Kidney tubule cell (primary cell): ENCODE data around the gene SPPL3.
"Not testable (repeated sequence)": the region's sequence is repeated elsewhere in the genome, so short reads cannot be mapped to it uniquely, and the experiment has no call there.

Experiments used
- DNase-seq: peaks from one replicate; pipeline ENCODE4 v3.0.0-alpha.2; 2018; ENCODE audit warnings: low spot score

Gene SPPL3

GRCh38 chr12:120844297-120844696 is 59.9 kb downstream of the SPPL3 start:
- no peak for DNase-seq

DNA sequence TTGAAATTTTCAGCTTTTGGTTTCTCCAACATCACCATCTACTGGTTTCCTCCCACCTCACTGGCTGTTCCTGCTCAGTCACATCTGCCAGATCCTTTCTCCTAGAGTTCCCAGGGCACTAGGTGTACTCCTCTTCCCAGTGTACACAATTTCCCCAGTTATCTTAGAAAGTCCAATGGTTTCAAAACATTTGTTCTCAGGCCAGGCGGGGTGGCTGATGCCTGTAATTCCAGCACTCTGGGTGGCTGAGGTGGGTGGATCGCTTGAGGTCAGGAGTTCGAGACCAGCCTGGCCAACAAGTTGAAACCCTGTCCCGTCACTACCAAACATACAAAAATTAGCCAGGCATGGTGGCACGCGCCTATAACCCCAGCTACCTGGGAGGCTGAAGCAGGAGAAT is 60.7 kb downstream of the SPPL3 start:
- no peak for DNase-seq

- no peak for DNase-seq
These were observed 61.6 kb downstream of the SPPL3 start for GRCh38 chr12:120842595-120842994.

- DNase-seq: no peak
These were observed 62.6 kb downstream of the SPPL3 start for GRCh38 chr12:120841525-120841924.

GRCh38 chr12:120839503-120839902 is 64.7 kb downstream of the SPPL3 start:
- no peak for DNase-seq

- DNase-seq: not testable (repeated sequence)
These were observed 65.4 kb downstream of the SPPL3 start for GRCh38 chr12:120838629-120839383.

GRCh38 chr12:120836114-120836684 is 68.0 kb downstream of the SPPL3 start:
- DNase-seq: no peak

- no peak for DNase-seq
These were observed 68.5 kb downstream of the SPPL3 start for GRCh38 chr12:120835657-120836056.

- no peak for DNase-seq
These were observed 68.9 kb downstream of the SPPL3 start for GRCh38 chr12:120835304-120835612.

DNA sequence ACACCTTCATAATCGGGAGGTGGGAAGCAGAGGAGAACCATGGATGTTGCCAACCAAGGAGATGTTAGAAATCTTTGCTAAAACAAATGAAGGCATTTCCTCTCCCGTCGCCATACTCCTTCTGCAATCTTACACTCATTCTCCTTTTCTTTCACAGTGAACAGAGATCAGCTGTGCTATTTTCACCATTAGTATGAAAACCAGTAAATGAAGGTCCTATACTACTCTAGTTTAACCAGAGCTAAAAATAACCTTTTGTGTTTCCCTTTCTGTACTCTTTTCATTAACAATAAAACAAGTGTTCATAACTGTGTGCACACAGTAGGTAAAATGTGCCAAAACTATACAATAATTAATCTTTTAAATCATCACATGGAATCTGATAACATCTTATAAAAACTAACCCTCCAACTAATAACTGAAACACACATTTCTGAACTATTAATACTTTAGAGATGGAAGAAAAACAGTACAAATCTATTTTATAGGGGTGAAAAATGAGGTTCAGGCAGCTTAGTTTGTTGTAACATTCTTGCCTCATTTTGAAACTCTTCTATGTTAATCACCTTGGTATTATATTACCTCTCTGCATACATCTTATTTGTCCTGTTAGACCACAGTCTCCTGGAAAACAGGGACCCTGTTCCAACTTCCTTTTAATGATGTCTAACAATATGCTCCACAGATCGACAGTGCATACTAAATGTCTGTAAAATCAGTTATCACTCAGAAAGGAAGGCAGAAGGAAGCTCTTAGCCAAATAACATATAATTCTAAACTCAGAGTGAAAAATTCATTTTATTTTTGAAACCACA is 69.5 kb downstream of the SPPL3 start:
- no peak for DNase-seq

- DNase-seq: peak; percentile 17
These were observed 70.3 kb downstream of the SPPL3 start for GRCh38 chr12:120833849-120834248.

DNA sequence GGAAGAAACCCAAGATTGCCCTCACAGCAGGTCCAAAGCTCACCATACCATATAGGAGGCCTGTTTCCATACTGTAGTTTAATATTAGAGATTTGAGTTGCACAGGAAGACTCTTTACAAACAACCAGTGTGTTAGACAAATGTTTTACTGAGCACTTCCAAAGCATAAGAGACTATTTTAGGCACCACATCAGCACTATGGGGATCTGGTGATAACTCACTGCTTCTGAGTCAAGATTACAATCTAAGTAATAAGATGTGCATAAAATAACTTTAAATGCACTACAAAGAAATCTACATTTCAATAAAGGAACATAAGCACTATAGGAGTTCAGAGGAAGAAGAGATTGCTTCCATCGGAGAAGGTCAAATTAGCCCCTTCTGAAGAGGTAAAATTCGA is 71.4 kb downstream of the SPPL3 start:
- DNase-seq: no peak

- no peak for DNase-seq
These were observed 72.4 kb downstream of the SPPL3 start for GRCh38 chr12:120831648-120832267.

DNA sequence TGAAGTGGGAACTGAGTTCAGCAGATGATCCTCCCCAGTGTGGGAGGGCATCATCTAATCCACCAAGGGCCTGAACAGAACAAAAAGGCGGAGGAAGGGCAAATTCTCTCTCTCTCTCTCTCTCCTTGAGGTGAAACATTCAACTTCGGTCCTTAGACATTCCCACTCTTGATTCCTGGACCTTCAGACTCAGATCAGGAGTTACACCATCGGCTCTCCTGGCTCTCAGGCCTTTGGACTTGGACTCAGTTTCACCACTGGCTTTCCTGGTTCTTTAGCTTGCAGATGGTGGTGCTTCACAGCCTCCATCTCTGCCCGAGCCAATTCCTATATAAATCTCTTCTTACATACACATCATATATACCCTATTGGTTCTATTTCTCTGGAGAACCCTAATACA is 73.2 kb downstream of the SPPL3 start:
- no peak for DNase-seq

- no peak for DNase-seq
These were observed 73.9 kb downstream of the SPPL3 start for GRCh38 chr12:120830052-120830940.

DNA sequence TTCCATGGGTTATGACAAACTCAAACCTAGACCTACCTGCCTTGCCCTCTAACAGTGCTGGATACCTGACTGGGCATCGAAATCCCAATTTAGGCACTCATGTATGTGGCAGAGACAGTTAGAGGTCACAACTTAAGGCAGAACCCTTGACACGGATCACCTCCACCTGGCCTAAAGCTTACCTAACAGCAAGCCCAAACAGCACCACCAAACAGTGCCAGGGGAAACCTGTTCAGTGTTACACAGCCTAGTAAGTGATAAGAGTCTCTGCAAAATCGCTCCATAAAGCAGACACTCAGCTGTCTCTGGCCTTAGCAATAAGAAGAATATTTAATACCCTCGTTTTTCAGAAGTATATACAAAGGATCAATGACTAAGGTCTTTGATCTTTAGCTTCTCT is 77.8 kb downstream of the SPPL3 start:
- DNase-seq: no peak

GRCh38 chr12:120825337-120825736 is 78.8 kb downstream of the SPPL3 start:
- DNase-seq: no peak

- no peak for DNase-seq
These were observed 81.2 kb downstream of the SPPL3 start for GRCh38 chr12:120822832-120823503.

- no peak for DNase-seq
These were observed 82.3 kb downstream of the SPPL3 start for GRCh38 chr12:120821878-120822277.

GRCh38 chr12:120820884-120821510 is 83.2 kb downstream of the SPPL3 start:
- no peak for DNase-seq

- no peak for DNase-seq
These were observed 85.7 kb downstream of the SPPL3 start for GRCh38 chr12:120818416-120818815.
